Measurements from ENCODE around the gene TUBB8.
"Not testable (repeated sequence)": the region's sequence is repeated elsewhere in the genome, so short reads cannot be mapped to it uniquely, and the experiment has no call there.

Gene TUBB8

DNA sequence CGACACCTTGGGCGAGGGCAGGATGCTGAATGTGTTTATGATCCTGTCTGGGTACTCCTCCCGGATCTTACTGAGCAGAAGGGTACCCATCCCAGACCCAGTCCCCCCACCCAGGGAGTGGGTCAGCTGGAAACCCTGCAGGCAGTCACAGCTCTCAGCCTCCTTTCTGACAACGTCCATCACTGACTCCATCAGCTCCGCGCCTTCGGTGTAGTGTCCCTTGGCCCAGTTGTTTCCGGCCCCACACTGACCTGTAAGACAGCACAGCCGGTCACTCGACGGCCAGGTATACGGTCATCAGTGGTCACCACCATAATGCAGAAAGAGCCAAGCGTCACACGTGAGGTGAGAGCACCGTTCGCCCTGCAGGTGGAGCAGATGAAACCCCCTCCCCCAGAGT lies 1.2 kb downstream of the TUBB8 start:
- not testable (repeated sequence) for DNase-seq (ENCODE audit: low read depth in 3 of 3)

GRCh38 chr10:13315-13635 lies 35.8 kb downstream of the TUBB8 start:
- DNase-seq (ENCODE audit: low read depth in 3 of 3), result not testable (repeated sequence)

GRCh38 chr10:12444-13314 lies 36.4 kb downstream of the TUBB8 start:
- DNase-seq (ENCODE audit: low read depth in 3 of 3), result not testable (repeated sequence)

GRCh38 chr10:11260-11659 lies 37.8 kb downstream of the TUBB8 start:
- DNase-seq (ENCODE audit: low read depth in 3 of 3), result peak in 2 of 3 donors; percentile 1 to 17

- DNase-seq (ENCODE audit: low read depth in 3 of 3), result peak in 1 of 3 donors; percentile 1
These were observed 38.7 kb downstream of the TUBB8 start for GRCh38 chr10:10261-10971.

Data from stimulated activated CD4-positive, alpha-beta T cell treated with anti-CD3 and anti-CD28 coated beads, TNF-alpha, amount 100 ng/mL, for 48 hours (primary cell).